Ectodermal cell (in vitro differentiated cells): ENCODE measurements around the gene DSC2. TPM values are rescaled to one million over a fixed set of nuclear protein-coding genes. Genes with fewer than 3 reads are reported as not detected.
"Not testable (repeated sequence)": the region's sequence is repeated elsewhere in the genome, so short reads cannot be mapped to it uniquely, and the experiment has no call there.

Experiments used
- H3K27ac ChIP-seq: 2 replicates; pipeline ENCODE4 v1.7.0; 2013; ENCODE audit warnings: mild to moderate bottlenecking, low read depth, low read length; ENCODE audit not compliant: insufficient read depth, poor library complexity, severe bottlenecking
- H3K27me3 ChIP-seq: 2 replicates; pipeline ENCODE4 v1.7.0; 2013; ENCODE audit warnings: mild to moderate bottlenecking, low read length; ENCODE audit not compliant: insufficient read depth, control insufficient read depth, poor library complexity, severe bottlenecking
- H3K36me3 ChIP-seq: one replicate; pipeline ENCODE4 v1.7.0; 2013; ENCODE audit warnings: low read length; ENCODE audit not compliant: control insufficient read depth, insufficient read depth
- H3K4me1 ChIP-seq: one replicate; pipeline ENCODE4 v1.7.0; 2013; ENCODE audit warnings: low read length; ENCODE audit not compliant: control insufficient read depth, insufficient read depth
- H3K4me3 ChIP-seq: 2 replicates; pipeline ENCODE4 v1.7.0; 2013; ENCODE audit warnings: low read depth, low read length, control low read depth; ENCODE audit not compliant: insufficient read depth
- H3K9me3 ChIP-seq: 2 replicates; pipeline ENCODE4 v1.7.0; 2013; ENCODE audit warnings: mild to moderate bottlenecking, low read length, moderate library complexity; ENCODE audit not compliant: control insufficient read depth
- WGBS, 2 experiments: methylation state at CpG; one replicate each; pipeline ENCODE4 v1.1.7; 2013; ENCODE audit warnings: missing lambda C conversion rate in 2 of 2; 5-methylcytosine and 5-hydroxymethylcytosine counted together
- polyA plus RNA-seq, 4 experiments: library from polyadenylated mRNA; stranded (reverse); fragments of 50-300 nt; gene quantifications; one replicate each; pipeline ENCODE4 v1.2.3, GENCODE V29; 2013

DSC2 gene
- polyA plus RNA-seq (2013, experiment 1 of 4), result 20.3 TPM
- polyA plus RNA-seq (2013, experiment 2 of 4), result 23.6 TPM
- polyA plus RNA-seq (2013, experiment 3 of 4), result 16.4 TPM
- 18.9 TPM for polyA plus RNA-seq (2013, experiment 4 of 4)

DNA sequence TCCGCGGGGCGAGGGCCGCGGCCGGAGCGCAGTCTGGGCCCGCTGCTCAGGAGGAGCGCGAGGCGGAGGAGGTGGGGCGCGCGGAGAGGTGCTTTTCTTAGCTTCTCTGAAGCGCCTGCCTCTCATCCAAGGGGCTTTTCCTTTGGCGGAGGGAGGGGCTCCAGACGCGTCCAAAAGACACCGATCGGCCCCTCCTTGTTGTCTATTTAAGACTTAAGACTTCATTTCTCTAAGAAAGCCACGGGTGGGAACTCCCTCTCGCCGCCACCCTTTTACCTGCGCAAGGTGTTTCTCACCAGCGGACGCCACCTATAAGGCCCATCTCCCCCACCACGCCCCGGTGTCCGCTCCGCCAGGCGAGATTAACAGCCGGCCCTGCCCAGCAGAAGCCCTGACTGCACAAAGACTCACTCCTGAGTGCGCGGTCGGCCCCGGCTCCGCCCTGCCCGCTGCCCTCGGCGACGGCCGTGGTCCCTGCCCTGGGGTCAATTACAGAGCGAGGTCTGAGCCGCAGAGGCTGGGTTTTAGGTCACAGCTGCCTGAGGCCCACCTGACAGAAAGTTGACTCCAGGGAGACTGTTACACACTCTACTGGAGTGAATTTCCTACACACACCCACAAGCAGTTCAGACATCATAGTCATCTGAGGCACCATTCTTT, at the start of gene DSC2:
TSS of gene DSC2 (minus strand) at position 397 of the 660 bp plus-strand sequence. CDS start 450 bp downstream, outside the sequence.
- H3K4me1 ChIP-seq, result no peaks in the 10 kb centered on the region
- H3K9me3 ChIP-seq, result no peaks in the 10 kb centered on the region
- H3K36me3 ChIP-seq, result no peaks in the 10 kb centered on the region
- peak within 1 kb of the TSS; percentile 75 for H3K4me3 ChIP-seq
- peak within 1 kb of the TSS; percentile 79 for H3K27ac ChIP-seq
- WGBS, 2 experiments, result 0% methylated on average over 44 of the region's 44 CpGs
- peaks cover 8% of the 10 kb centered on the region for H3K27me3 ChIP-seq

GRCh38 chr18:31149351-31149750, 47.1 kb upstream of the DSC2 start:
- H3K27ac ChIP-seq, result no peak overlapping the region
- H3K4me1 ChIP-seq, result no peaks in the 10 kb centered on the region
- no peak overlapping the region for H3K4me3 ChIP-seq
- no peaks in the 10 kb centered on the region for H3K9me3 ChIP-seq
- WGBS, 2 experiments, result 72 to 82% methylated on average over 3 of the region's 3 CpGs
- H3K27me3 ChIP-seq, result no peaks in the 10 kb centered on the region
- H3K36me3 ChIP-seq, result no peaks in the 10 kb centered on the region

- 100% methylated on average over 2 of the region's 3 CpGs for WGBS, 2 experiments
Observed at GRCh38 chr18:31148600-31148999, 46.4 kb upstream of the DSC2 start.

DNA sequence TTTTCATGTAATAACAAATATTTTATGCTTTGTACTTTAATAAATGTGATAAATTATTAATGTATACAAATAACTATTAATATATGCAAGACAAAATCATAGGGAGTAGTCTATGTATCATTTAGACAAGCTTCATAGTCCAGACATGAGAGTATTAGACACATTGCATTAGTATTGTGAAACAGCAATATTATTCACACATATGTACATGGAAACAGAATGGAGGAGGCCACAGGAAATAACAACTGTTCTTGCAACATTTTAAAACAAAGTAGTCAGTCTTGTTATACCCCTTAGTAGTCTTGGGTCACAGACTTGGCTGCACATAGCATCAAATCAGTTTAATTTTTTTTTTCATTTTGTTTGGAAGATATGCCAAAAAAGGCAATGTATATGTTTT, 44.6 kb upstream of the DSC2 start:
- H3K9me3 ChIP-seq, result no peaks in the 10 kb centered on the region
- H3K27ac ChIP-seq, result no peak overlapping the region
- no peaks in the 10 kb centered on the region for H3K4me1 ChIP-seq
- H3K36me3 ChIP-seq, result no peaks in the 10 kb centered on the region
- no peak overlapping the region for H3K4me3 ChIP-seq
- H3K27me3 ChIP-seq, result no peaks in the 10 kb centered on the region

More at GRCh38 chr18:31148600-31148999, 46.4 kb upstream of the DSC2 start:
- H3K4me3 ChIP-seq, result no peak overlapping the region
- no peak overlapping the region for H3K27ac ChIP-seq
- H3K9me3 ChIP-seq, result no peaks in the 10 kb centered on the region
- H3K27me3 ChIP-seq, result no peaks in the 10 kb centered on the region
- H3K36me3 ChIP-seq, result no peaks in the 10 kb centered on the region
- H3K4me1 ChIP-seq, result no peaks in the 10 kb centered on the region

- Histone ChIP-seq H3K27ac (no peak overlapping the region), H3K36me3 (no peaks in the 10 kb centered on the region), H3K9me3 (no peaks in the 10 kb centered on the region), H3K27me3 (no peaks in the 10 kb centered on the region), H3K4me1 (no peaks in the 10 kb centered on the region), H3K4me3 (no peak overlapping the region)
- WGBS, 2 experiments, result 85 to 100% methylated on average over 1 to 2 of the region's 3 CpGs
Observed at GRCh38 chr18:31143025-31143424, 40.8 kb upstream of the DSC2 start.

GRCh38 chr18:31138709-31139108, 36.5 kb upstream of the DSC2 start:
- no peaks in the 10 kb centered on the region for H3K36me3 ChIP-seq
- no peak overlapping the region for H3K27ac ChIP-seq
- H3K9me3 ChIP-seq, result no peaks in the 10 kb centered on the region
- H3K4me1 ChIP-seq, result no peaks in the 10 kb centered on the region
- H3K27me3 ChIP-seq, result no peaks in the 10 kb centered on the region
- 83% methylated on average over 1 of the region's 1 CpG; no CpG with 5 or more reads in 1 of the 2 experiments for WGBS, 2 experiments
- H3K4me3 ChIP-seq, result no peak overlapping the region

DNA sequence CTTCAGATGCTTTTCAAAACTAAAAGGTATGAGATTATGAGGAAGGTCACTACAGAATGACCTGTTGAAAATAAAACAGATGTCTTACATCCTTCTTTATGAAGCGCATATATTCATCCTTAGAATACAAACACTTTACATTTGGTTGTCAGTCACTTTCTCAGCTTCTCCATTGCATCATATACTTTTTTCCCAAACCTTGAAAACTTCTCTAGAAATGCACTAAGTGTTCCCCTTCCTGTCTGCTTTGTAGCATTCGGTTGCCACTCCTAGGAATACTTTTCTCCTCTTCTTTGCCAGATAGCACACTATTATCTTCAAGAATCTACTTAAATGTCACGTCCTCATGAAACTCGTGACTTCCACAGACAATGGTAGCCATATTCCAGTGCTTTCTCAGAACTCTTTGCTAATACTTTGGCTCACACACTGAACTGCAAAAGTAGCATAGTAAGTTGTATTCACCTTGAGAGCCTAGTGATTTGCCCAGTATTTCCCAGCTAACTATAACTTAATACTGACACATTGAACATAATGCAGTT, 32.8 kb upstream of the DSC2 start:
- WGBS, 2 experiments, result 91 to 92% methylated on average over 4 of the region's 4 CpGs
- Histone ChIP-seq H3K36me3 (no peaks in the 10 kb centered on the region), H3K4me1 (no peaks in the 10 kb centered on the region), H3K27ac (no peak overlapping the region), H3K4me3 (no peak overlapping the region), H3K27me3 (no peaks in the 10 kb centered on the region), H3K9me3 (no peaks in the 10 kb centered on the region)

DNA sequence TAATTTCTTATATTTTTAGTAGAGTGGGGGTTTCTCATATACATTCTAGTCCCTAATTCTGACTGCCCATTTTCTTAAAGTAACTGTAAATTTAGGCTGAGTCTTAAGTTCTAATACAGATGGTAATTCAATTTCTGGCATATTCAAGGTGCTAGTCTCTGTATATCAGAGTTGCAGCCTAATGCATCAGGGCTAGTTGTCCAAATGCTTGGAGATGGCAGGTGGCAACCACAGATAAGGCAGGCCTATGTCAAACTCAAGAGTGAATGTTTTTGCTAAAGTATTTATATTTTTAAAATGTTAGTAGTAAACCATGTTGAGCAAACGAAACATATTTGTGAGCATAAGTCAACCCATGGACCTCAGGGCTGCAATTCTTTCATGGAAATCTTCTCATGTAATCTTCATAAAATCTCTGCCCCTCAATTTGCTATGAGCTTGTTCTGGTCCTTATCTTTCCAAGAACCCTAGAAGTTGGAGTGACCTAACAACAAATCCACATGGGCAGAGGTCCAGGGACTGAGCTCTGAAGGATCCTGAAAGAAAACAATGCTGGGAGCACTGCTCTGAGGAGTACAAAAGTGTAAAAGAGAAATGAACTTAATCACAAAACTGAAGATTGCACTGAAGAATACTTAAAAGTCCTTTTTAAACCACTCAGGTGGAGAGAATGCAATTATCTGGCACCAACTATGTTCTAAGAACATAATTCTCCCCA, 27.3 kb upstream of the DSC2 start:
- H3K4me3 ChIP-seq, result no peak overlapping the region
- WGBS, 2 experiments, result 82 to 93% methylated on average over 1 of the region's 1 CpG
- H3K9me3 ChIP-seq, result no peaks in the 10 kb centered on the region
- H3K27me3 ChIP-seq, result no peaks in the 10 kb centered on the region
- H3K27ac ChIP-seq, result no peak overlapping the region
- H3K4me1 ChIP-seq, result no peaks in the 10 kb centered on the region
- H3K36me3 ChIP-seq, result no peaks in the 10 kb centered on the region

DNA sequence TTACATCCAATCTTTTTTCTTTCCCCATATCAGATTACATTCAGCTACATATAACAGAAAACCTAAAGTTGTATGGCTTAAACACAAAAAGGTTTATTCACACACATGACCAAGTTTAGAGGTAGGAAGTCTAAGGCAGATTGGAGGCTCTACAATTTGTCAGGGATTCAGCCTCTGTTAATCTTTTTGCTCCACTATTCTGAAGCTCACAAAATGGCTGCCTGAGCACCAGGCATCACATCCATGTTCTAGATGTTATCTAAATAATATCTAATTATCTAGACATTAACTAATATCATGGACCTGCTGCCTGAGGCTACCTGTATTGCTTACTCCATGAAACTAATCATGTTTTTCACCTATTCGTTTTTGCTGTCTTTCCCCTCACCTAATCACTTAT, 23.7 kb upstream of the DSC2 start:
- Histone ChIP-seq H3K4me3 (no peak overlapping the region), H3K4me1 (no peaks in the 10 kb centered on the region), H3K9me3 (no peaks in the 10 kb centered on the region), H3K27ac (no peak overlapping the region), H3K27me3 (no peaks in the 10 kb centered on the region), H3K36me3 (no peaks in the 10 kb centered on the region)
- WGBS, 2 experiments, result 90 to 92% methylated on average over 1 of the region's 1 CpG

GRCh38 chr18:31123125-31123524, 20.9 kb upstream of the DSC2 start:
- H3K4me3 ChIP-seq, H3K27me3 ChIP-seq, H3K36me3 ChIP-seq, H3K27ac ChIP-seq, H3K9me3 ChIP-seq, H3K4me1 ChIP-seq: not testable (repeated sequence)
- WGBS, 2 experiments, result 57 to 88% methylated on average over 1 to 2 of the region's 2 CpGs
